ES-I3 (cell line): Measurements from ENCODE around the gene CSK.

Experiments
- H3K36me3 ChIP-seq: 2 replicates; pipeline ENCODE4 v1.6.1; 2013; ENCODE audit warnings: mild to moderate bottlenecking, low read length, control low read depth, moderate library complexity; ENCODE audit not compliant: insufficient read depth
- H3K4me1 ChIP-seq: 2 replicates; pipeline ENCODE4 v1.6.1; 2013; ENCODE audit warnings: mild to moderate bottlenecking, control low read depth, low read length; ENCODE audit not compliant: insufficient read depth
- H3K9ac ChIP-seq: 2 replicates; pipeline ENCODE4 v1.6.1; 2013; ENCODE audit warnings: low read depth, mild to moderate bottlenecking, low read length, moderate library complexity
- H3K9me3 ChIP-seq: 2 replicates; pipeline ENCODE4 v1.6.1; 2013; ENCODE audit warnings: mild to moderate bottlenecking, low read length, moderate library complexity; ENCODE audit not compliant: control insufficient read depth, insufficient read depth

CSK gene

DNA sequence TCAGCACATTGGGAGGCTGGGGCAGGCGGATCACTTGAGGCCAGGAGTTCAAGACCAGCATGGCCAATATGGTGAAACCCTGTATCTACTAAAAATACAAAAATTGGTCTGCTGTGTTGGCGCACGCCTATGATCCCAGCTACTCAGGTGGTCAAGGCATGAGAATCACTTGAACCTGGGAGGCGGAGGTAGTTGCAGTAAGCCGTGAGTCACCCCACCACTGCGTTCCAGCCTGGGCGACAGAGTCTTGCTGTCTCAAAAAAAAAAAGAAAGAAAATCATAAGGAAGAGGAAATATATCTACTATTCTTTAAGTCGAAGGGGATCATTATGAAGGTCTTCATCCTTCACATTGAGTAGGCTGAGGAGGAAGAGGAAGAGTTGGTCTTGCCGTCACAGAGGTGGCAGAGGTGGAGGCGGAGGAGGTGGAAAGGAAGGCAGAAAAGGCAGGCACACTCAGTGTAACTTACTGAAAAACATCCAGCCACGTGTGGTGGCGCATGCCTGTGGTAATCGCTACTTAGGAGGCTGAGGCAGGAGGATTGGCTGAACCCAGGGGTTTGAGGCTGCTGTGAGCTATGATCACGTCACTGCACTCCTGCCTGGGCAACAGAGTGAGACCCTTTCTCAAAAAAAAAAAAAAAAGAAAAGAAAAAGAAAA is 14.2 kb downstream of the CSK start:
- H3K4me1 ChIP-seq: peaks cover 13% of the 10 kb centered on the region; the same call in 1 of the 2 replicates

DNA sequence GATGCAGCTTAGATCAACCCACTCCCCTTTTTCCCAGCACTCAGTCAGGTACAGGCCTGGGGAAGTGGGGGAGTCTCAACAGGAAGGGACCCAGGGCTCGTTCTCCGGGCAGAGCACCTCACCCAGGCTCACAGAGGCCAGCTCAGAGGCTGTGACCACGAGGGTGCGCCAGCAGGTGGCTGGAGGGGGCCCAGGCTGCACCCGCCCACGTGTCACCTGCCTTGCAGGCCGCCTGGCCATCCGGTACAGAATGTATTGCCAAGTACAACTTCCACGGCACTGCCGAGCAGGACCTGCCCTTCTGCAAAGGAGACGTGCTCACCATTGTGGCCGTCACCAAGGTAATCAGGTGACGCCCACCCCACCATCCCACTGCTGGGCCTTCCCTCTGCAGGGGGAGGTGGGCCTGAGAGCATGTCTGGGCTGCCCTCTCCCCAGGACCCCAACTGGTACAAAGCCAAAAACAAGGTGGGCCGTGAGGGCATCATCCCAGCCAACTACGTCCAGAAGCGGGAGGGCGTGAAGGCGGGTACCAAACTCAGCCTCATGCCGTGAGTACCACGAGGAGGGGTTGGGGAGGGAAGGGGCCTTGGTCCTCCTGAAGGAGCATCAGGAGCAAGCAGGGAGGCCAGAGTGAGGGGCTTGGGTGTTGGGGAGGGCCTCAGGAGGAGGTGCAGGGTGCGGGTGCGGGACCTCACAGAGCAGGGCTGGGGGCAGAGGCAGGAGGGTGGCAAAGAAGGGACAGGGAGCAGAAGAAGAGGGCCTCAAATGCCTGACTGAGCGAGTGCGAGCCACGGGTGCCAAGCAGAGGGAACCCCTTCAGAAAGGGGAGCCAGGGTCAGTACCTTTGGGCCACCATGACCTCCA is 16.7 kb downstream of the CSK start:
- H3K36me3 ChIP-seq: no peaks in the 10 kb centered on the region
- no peak overlapping the region for H3K9ac ChIP-seq
- H3K9me3 ChIP-seq: no peaks in the 10 kb centered on the region
- H3K4me1 ChIP-seq: peaks cover 5% of the 10 kb centered on the region; the same call in 1 of the 2 replicates

More for the DNA sequence above, 14.2 kb downstream of the CSK start:
- Histone ChIP-seq H3K9me3 (no peaks in the 10 kb centered on the region), H3K9ac (no peak overlapping the region), H3K36me3 (no peaks in the 10 kb centered on the region)

DNA sequence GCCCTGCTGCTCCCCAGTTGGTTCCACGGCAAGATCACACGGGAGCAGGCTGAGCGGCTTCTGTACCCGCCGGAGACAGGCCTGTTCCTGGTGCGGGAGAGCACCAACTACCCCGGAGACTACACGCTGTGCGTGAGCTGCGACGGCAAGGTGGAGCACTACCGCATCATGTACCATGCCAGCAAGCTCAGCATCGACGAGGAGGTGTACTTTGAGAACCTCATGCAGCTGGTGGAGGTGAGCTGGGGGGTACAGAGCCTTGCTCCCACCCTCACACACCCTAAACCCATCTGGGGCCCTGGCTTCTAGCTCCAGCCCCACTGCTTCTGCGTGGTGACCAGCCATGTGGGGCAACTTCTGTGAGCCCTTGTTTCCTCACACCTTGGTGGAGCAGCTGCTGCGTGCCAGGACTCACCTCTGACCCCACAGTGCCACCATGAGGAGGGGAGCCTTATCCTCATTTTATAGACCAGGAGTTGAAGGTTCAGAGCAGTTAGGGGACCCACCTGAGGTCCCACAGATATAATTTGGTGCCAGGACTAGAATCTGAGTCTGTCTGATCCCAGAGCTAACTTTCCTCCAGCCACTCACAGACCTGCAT is 17.5 kb downstream of the CSK start:
- Histone ChIP-seq H3K9me3 (no peaks in the 10 kb centered on the region), H3K36me3 (peaks cover 5% of the 10 kb centered on the region; the same call in 1 of the 2 replicates), H3K9ac (no peak overlapping the region), H3K4me1 (peaks cover 5% of the 10 kb centered on the region; the same call in 1 of the 2 replicates)

DNA sequence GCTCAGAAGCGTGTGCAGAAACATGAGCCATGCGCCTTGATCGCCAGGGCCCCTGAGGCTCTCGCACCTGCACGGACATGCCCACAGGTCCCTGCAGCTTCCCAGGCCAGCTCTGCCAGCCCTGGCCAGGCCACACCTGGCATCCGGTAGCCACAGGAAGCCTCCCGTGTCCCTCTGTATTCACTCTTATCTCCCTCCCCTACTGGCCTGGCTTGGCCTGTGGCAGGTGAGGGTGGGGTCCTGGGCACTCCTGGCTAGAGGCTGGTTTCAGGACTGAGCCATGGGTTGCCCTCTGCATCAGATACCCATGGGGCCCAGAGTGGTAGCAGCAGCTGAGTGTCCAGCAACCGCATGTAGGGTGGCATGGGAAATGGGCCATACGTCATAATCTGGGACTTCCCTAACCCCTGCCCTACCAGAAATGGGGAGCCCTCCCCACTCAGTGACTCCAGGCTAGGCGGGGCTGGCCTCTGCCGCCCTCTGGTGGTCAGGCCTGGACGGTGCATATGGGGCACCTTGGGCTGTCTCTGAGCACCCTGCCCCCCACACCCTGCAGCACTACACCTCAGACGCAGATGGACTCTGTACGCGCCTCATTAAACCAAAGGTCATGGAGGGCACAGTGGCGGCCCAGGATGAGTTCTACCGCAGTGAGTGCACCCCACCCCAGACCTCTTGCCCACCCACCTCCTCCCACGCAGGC is 18.1 kb downstream of the CSK start:
- Histone ChIP-seq H3K9ac (no peak overlapping the region), H3K9me3 (no peaks in the 10 kb centered on the region), H3K4me1 (peaks cover 5% of the 10 kb centered on the region; the same call in 1 of the 2 replicates), H3K36me3 (peaks cover 5% of the 10 kb centered on the region; the same call in 1 of the 2 replicates)

DNA sequence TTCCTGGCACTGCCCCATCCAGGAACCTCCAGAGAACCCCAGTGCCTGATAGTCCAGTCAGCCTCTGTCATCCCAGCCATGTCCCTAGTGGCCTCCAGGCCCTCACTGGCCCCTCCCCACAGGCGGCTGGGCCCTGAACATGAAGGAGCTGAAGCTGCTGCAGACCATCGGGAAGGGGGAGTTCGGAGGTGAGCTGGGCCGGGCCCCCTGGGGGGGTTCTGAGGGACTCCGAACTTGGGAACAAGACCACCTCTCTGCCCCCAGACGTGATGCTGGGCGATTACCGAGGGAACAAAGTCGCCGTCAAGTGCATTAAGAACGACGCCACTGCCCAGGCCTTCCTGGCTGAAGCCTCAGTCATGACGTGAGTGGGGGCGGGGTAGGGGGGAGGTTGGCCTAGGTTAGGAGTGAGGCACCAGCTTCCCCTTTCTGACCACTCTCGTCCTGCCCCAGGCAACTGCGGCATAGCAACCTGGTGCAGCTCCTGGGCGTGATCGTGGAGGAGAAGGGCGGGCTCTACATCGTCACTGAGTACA is 18.7 kb downstream of the CSK start:
- Histone ChIP-seq H3K36me3 (peaks cover 5% of the 10 kb centered on the region; the same call in 1 of the 2 replicates), H3K9me3 (no peaks in the 10 kb centered on the region), H3K9ac (no peak overlapping the region), H3K4me1 (peaks cover 5% of the 10 kb centered on the region; the same call in 1 of the 2 replicates)

DNA sequence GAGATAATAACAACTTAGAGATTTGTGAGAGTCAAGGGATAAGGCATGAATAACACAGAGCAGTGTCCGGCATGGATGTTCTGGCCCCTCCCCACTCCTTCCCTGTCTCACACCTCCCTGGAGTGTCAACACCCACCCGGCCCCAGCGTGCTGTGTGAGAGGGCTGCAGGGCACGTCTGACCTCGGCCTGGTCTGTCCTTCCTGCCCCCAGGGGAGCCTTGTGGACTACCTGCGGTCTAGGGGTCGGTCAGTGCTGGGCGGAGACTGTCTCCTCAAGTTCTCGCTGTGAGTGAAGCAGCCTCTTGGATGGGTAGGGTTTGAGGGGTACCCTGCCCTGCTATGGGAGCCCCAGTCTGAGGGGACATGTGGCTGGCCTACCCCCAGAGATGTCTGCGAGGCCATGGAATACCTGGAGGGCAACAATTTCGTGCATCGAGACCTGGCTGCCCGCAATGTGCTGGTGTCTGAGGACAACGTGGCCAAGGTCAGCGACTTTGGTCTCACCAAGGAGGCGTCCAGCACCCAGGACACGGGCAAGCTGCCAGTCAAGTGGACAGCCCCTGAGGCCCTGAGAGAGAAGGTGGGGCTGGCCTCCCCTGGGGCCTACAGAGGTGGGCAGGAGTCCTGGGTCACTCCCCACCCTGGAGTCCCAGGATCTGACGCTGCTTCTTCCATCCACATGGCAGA is 19.6 kb downstream of the CSK start:
- peaks cover 5% of the 10 kb centered on the region; the same call in 1 of the 2 replicates for H3K4me1 ChIP-seq
- H3K9me3 ChIP-seq: no peaks in the 10 kb centered on the region
- H3K9ac ChIP-seq: no peak overlapping the region
- H3K36me3 ChIP-seq: peaks cover 5% of the 10 kb centered on the region; the same call in 1 of the 2 replicates

DNA sequence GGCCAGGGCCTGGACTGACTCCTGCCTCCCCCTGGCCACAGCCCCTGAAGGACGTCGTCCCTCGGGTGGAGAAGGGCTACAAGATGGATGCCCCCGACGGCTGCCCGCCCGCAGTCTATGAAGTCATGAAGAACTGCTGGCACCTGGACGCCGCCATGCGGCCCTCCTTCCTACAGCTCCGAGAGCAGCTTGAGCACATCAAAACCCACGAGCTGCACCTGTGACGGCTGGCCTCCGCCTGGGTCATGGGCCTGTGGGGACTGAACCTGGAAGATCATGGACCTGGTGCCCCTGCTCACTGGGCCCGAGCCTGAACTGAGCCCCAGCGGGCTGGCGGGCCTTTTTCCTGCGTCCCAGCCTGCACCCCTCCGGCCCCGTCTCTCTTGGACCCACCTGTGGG is 20.4 kb downstream of the CSK start:
- Histone ChIP-seq H3K36me3 (peaks cover 5% of the 10 kb centered on the region; the same call in 1 of the 2 replicates), H3K9me3 (no peaks in the 10 kb centered on the region), H3K4me1 (peaks cover 5% of the 10 kb centered on the region; the same call in 1 of the 2 replicates), H3K9ac (no peak overlapping the region)

DNA sequence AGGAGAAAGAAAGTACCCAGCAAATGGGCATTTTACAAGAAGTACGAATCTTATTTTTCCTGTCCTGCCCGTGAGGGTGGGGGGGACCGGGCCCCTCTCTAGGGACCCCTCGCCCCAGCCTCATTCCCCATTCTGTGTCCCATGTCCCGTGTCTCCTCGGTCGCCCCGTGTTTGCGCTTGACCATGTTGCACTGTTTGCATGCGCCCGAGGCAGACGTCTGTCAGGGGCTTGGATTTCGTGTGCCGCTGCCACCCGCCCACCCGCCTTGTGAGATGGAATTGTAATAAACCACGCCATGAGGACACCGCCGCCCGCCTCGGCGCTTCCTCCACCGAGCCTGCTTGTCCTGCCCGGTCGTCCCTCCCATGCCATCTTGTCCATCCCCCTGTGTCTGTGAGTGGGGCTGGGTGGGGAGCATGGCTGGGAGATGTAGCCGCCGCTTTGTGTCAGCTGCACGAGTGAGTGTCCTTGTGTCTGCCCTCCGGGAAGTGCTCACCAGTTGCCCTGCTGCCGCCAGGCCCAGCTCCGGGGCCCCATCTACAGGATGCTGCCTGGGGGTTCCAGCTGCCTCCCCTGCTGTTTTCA is 21.1 kb downstream of the CSK start:
- Histone ChIP-seq H3K36me3 (peaks cover 5% of the 10 kb centered on the region; the same call in 1 of the 2 replicates), H3K4me1 (peaks cover 5% of the 10 kb centered on the region; the same call in 1 of the 2 replicates), H3K9me3 (no peaks in the 10 kb centered on the region), H3K9ac (no peak overlapping the region)

DNA sequence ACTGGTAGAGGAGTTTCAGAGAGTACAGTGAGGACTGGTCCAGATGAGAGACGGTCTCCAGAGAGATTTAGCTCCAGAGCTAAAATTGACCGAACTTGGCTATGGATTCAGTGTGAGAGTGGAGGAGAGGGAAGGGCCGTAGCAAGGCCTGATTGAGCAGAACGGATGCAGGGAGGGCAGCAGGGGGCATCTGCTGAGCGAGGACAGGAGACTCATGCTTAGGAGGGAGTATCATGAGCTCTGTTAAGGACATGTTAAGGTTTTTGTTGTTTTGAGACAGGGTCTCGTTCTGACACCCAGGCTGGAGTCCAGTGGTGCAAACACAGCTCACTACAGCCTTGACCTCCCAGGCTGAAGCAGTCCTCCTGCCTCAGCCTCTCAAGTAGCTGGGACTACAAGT is 23.1 kb downstream of the CSK start:
- peaks cover 6% of the 10 kb centered on the region; the same call in 1 of the 2 replicates for H3K4me1 ChIP-seq
- no peak overlapping the region for H3K9ac ChIP-seq
- H3K9me3 ChIP-seq: no peaks in the 10 kb centered on the region
- peaks cover 5% of the 10 kb centered on the region; the same call in 1 of the 2 replicates for H3K36me3 ChIP-seq

DNA sequence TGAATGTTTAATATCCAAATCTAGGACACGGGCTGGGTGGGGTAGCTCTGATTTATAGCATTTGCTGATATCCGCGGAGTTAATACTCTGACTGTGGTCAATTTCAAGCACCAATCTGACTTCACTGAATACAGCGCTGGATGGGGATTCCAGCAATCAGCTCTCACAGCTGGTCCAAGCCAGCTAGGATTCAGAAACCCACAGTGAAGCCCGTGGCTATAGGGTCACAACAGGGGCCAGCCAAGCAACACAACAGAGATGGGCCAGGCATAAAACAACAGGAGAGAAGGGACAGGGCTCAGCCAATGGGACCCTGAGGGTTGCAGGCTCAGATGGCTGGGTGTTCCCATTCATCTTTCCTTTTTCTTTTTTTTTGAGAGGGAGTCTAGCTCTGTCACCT is 25.4 kb downstream of the CSK start:
- Histone ChIP-seq H3K36me3 (peaks cover 5% of the 10 kb centered on the region; the same call in 1 of the 2 replicates), H3K9me3 (no peaks in the 10 kb centered on the region), H3K9ac (no peak overlapping the region), H3K4me1 (0 out of 2 replicates have a peak, but pooled peaks cover 4% of the 10 kb centered on the region)

DNA sequence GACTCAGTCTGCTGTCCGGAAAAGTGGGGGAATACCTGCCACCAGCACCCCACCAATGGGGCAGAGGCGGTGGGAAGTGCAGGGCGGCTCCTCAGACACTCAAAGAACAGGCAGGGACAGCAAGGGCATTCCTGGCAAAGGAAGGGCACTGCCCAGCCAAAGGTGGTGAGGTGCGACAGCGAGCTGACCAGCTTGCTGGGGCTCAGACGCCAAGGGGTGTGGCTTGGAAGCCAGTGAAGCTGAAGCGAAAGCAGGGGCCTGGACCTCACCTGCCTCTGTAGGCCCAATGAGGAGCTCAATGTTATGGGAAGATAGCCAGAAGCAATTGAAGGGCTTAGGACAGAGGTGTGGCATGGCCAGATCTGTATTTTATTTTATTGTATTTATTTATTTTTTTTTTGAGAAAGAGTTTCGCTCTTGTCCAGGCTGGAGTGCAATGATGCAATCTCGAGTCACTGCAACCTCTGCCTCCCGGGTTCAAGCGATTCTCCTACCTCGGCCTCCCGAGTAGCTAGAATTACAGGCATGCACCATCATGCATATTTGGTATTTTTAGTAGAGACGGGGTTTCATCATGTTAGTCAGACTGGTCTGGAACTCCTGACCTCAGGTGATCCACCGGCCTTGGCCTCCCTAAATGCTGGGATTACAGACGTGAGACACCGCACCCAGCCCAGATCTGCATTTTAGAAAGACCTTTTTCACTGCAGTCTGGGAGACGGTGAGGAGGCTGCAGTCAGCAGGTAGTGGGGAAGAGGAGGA is 26.4 kb downstream of the CSK start:
- Histone ChIP-seq H3K36me3 (peaks cover 5% of the 10 kb centered on the region; the same call in 1 of the 2 replicates), H3K9me3 (no peaks in the 10 kb centered on the region), H3K9ac (no peak overlapping the region), H3K4me1 (0 out of 2 replicates have a peak, but pooled peaks cover 4% of the 10 kb centered on the region)

DNA sequence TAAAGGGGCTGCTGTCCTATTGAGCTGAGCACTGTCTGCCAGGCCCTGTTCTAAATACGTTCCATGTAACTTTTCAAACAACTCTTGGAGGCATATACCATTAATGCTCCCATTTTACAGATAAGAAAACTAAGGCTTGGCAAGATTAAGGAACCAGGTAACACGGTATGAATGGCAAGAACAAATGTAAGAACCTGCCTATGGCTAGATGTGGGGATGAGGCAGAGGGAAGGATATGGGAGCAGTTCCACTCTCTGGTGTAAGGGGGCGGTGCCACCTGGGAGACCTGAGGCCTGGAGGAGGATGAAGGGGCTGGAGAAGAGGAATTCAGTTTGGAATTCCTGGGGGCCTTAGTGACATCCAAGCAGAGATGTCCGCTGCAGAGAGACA is 27.0 kb downstream of the CSK start:
- H3K9ac ChIP-seq: no peak overlapping the region
- H3K4me1 ChIP-seq: 0 out of 2 replicates have a peak, but pooled peaks cover 4% of the 10 kb centered on the region
- H3K9me3 ChIP-seq: no peaks in the 10 kb centered on the region
- H3K36me3 ChIP-seq: peaks cover 4% of the 10 kb centered on the region; the same call in 1 of the 2 replicates
